Smooth muscle cell (in vitro differentiated cells): Measurements from ENCODE around the gene FSTL5. TPM values are rescaled to one million over a fixed set of nuclear protein-coding genes. Genes with fewer than 3 reads are reported as not detected.

Source experiments
- DNase-seq: peaks from one replicate; lab custom pipeline; 2025; ENCODE audit not compliant: unreplicated experiment; lab: John Stamatoyannopoulos, UW
- H2AFZ ChIP-seq: fragments of 200-600 bp; sonication (generic); 2 replicates; pipeline ENCODE4 v1.6.0; 2016; ENCODE audit warnings: antibody characterized with exemption, low read depth, mild to moderate bottlenecking
- H3F3A ChIP-seq: fragments of 200-600 bp; sonication (generic); 2 replicates; pipeline ENCODE4 v1.6.0; 2017; ENCODE audit warnings: antibody characterized with exemption, low read depth
- H3K27ac ChIP-seq: fragments of 200-600 bp; sonication (generic); 2 replicates; pipeline ENCODE4 v1.5.1; 2016; ENCODE audit warnings: low read depth, mild to moderate bottlenecking
- H3K27me3 ChIP-seq: fragments of 200-600 bp; sonication (generic); 2 replicates; pipeline ENCODE4 v1.6.1; 2016; ENCODE audit warnings: low read depth, mild to moderate bottlenecking
- H3K36me3 ChIP-seq: fragments of 200-600 bp; sonication (generic); 2 replicates; pipeline ENCODE4 v1.5.1; 2016; ENCODE audit warnings: low read depth
- H3K4me1 ChIP-seq: fragments of 200-600 bp; sonication (generic); 2 replicates; pipeline ENCODE4 v1.5.1; 2016; ENCODE audit warnings: low read depth
- H3K4me2 ChIP-seq: fragments of 200-600 bp; sonication (generic); 2 replicates; pipeline ENCODE4 v1.6.0; 2016; ENCODE audit warnings: mild to moderate bottlenecking
- H3K4me3 ChIP-seq: fragments of 200-600 bp; sonication (generic); 2 replicates; pipeline ENCODE4 v1.5.1; 2016; ENCODE audit warnings: mild to moderate bottlenecking
- H3K79me2 ChIP-seq: fragments of 200-600 bp; sonication (generic); 2 replicates; pipeline ENCODE4 v1.6.0; 2016; ENCODE audit warnings: low read depth, mild to moderate bottlenecking
- H3K9ac ChIP-seq: fragments of 200-600 bp; sonication (generic); 2 replicates; pipeline ENCODE4 v1.6.0; 2016; ENCODE audit warnings: low read depth
- H3K9me3 ChIP-seq: fragments of 200-600 bp; sonication (generic); replicated peaks from 2 replicates; pipeline ENCODE4 v1.5.1; 2016; ENCODE audit warnings: low read depth
- H4K20me1 ChIP-seq: fragments of 200-600 bp; sonication (generic); 2 replicates; pipeline ENCODE4 v1.6.0; 2016; ENCODE audit warnings: low read depth
- CTCF ChIP-seq: fragments of 200-600 bp; sonication (generic); IDR thresholded peaks from 2 replicates; pipeline ENCODE4 v1.5.1; 2017; ENCODE audit warnings: borderline replicate concordance, mild to moderate bottlenecking, antibody characterized with exemption; ENCODE audit not compliant: insufficient read depth, poor library complexity, severe bottlenecking
- WGBS: methylation state at CpG from one replicate; pipeline ENCODE4 v1.1.7; 2016; ENCODE audit warnings: low lambda C conversion rate; 5-methylcytosine and 5-hydroxymethylcytosine counted together
- polyA plus RNA-seq: library from polyadenylated mRNA; unstranded; fragments of >200 nt; fragmentation: Nextera tagmentation; extraction: Ambion mirVana; gene quantifications from 2 replicates; pipeline ENCODE4 v1.2.1, GENCODE V29; 2016
- total RNA-seq: library from RNA; depleted of rRNA; stranded (reverse); fragments of >200 nt; gene quantifications from 2 replicates; pipeline ENCODE4 v1.2.3, GENCODE V29; 2014

The FSTL5 gene
- total and polyA plus RNA-seq, 2 experiments from 2014 or later = 0.04 TPM; not detected in 1

GRCh38 chr4:161894014-161894413 is 269.8 kb downstream of the FSTL5 start:
- H3K27ac ChIP-seq = no peak overlapping the region
- no peaks in the 10 kb centered on the region for H3K27me3 ChIP-seq
- H2AFZ ChIP-seq = no peak overlapping the region
- H3K79me2 ChIP-seq = no peaks in the 10 kb centered on the region
- no peaks in the 10 kb centered on the region for H3F3A ChIP-seq
- no peak overlapping the region for H3K9ac ChIP-seq
- no peaks in the 10 kb centered on the region for H3K4me1 ChIP-seq
- no peaks in the 10 kb centered on the region for H3K9me3 ChIP-seq
- no peak overlapping the region for H3K4me2 ChIP-seq
- no peaks in the 10 kb centered on the region for H3K36me3 ChIP-seq
- H3K4me3 ChIP-seq = no peak overlapping the region
- TF ChIP-seq CTCF = no peak
- no peaks in the 10 kb centered on the region for H4K20me1 ChIP-seq
- WGBS = 91% methylated on average over 1 of the region's 1 CpG
- DNase-seq = no peak

- Histone ChIP-seq H3K4me1 (no peaks in the 10 kb centered on the region), H3K9ac (no peak overlapping the region), H3F3A (no peaks in the 10 kb centered on the region), H2AFZ (no peak overlapping the region), H4K20me1 (no peaks in the 10 kb centered on the region), H3K4me2 (no peak overlapping the region), H3K9me3 (no peaks in the 10 kb centered on the region), H3K79me2 (no peaks in the 10 kb centered on the region), H3K27me3 (no peaks in the 10 kb centered on the region), H3K36me3 (no peaks in the 10 kb centered on the region), H3K4me3 (no peak overlapping the region), H3K27ac (no peak overlapping the region)
- WGBS = 95% methylated on average over 1 of the region's 1 CpG
- DNase-seq = no peak
- TF ChIP-seq CTCF = no peak
These were observed 270.2 kb downstream of the FSTL5 start for GRCh38 chr4:161893566-161893965.

GRCh38 chr4:161892951-161893350 is 270.8 kb downstream of the FSTL5 start:
- no peaks in the 10 kb centered on the region for H3K27me3 ChIP-seq
- no peaks in the 10 kb centered on the region for H4K20me1 ChIP-seq
- no peaks in the 10 kb centered on the region for H3K79me2 ChIP-seq
- no peak overlapping the region for H3K9ac ChIP-seq
- peak overlapping the region; percentile 24 for H2AFZ ChIP-seq
- no peak overlapping the region for H3K4me2 ChIP-seq
- no peaks in the 10 kb centered on the region for H3K4me1 ChIP-seq
- no peaks in the 10 kb centered on the region for H3F3A ChIP-seq
- TF ChIP-seq CTCF = no peak
- H3K27ac ChIP-seq = no peak overlapping the region
- no peaks in the 10 kb centered on the region for H3K36me3 ChIP-seq
- no peak overlapping the region for H3K4me3 ChIP-seq
- no peak for DNase-seq
- no peaks in the 10 kb centered on the region for H3K9me3 ChIP-seq

GRCh38 chr4:161883157-161883556 is 280.6 kb downstream of the FSTL5 start:
- no peak for DNase-seq
- H3K4me1 ChIP-seq = peaks cover 5% of the 10 kb centered on the region
- H4K20me1 ChIP-seq = no peaks in the 10 kb centered on the region
- no peak overlapping the region for H2AFZ ChIP-seq
- no peaks in the 10 kb centered on the region for H3K9me3 ChIP-seq
- no peak overlapping the region for H3K4me3 ChIP-seq
- no peaks in the 10 kb centered on the region for H3K27me3 ChIP-seq
- TF ChIP-seq CTCF = no peak
- no peaks in the 10 kb centered on the region for H3K36me3 ChIP-seq
- 94% methylated on average over 4 of the region's 4 CpGs for WGBS
- H3F3A ChIP-seq = no peaks in the 10 kb centered on the region
- H3K9ac ChIP-seq = no peak overlapping the region
- no peaks in the 10 kb centered on the region for H3K79me2 ChIP-seq
- H3K4me2 ChIP-seq = no peak overlapping the region
- no peak overlapping the region for H3K27ac ChIP-seq
